Measurements from ENCODE around the gene RARS2. TPM values are rescaled to one million over a fixed set of nuclear protein-coding genes. Genes with fewer than 3 reads are reported as not detected.

The RARS2 gene
- total and polyA plus RNA-seq, 2 experiments from 2014 or later: 31.8 to 38.5 TPM

- Mint-ChIP-seq H3K4me1 (peaks cover 16% of the 10 kb centered on the region), H3K27me3 (ENCODE audit: insufficient read depth, low read depth, poor library complexity) (no peaks in the 10 kb centered on the region), H3K36me3 (ENCODE audit: low read depth) (peaks cover 25% of the 10 kb centered on the region), H3K27ac (no peak overlapping the region), H3K9me3 (peaks cover 14% of the 10 kb centered on the region), H3K4me3 (no peak overlapping the region)
- ATAC-seq (no peak), DNase-seq (ENCODE audit: low spot score) (no peak)
- Histone ChIP-seq H3K4me1 (ENCODE audit: insufficient read depth) (no peaks in the 10 kb centered on the region), H4K20me1 (replicated peaks; ENCODE audit: insufficient read depth) (no peaks in the 10 kb centered on the region), H3K36me3 (ENCODE audit: insufficient read depth) (no peaks in the 10 kb centered on the region), H2AFZ (no peak overlapping the region), H3K79me2 (replicated peaks; ENCODE audit: insufficient read depth) (no peaks in the 10 kb centered on the region), H3K4me2 (no peak overlapping the region), H3K27ac (ENCODE audit: low read depth) (no peak overlapping the region), H3F3A (replicated peaks; ENCODE audit: low read depth) (no peaks in the 10 kb centered on the region), H3K4me3 (no peak overlapping the region), H3K9me2 (ENCODE audit: insufficient read depth) (no peaks in the 10 kb centered on the region), H3K27me3 (ENCODE audit: insufficient read depth) (no peaks in the 10 kb centered on the region)
- TF ChIP-seq EZH2phosphoT487 (IDR thresholded peaks at IDR 0.05; ENCODE audit: unreplicated experiment) (no peak), ZNF114 (CRISPR knock-in tag; IDR thresholded peaks at IDR 0.05) (no peak), EZH2 (IDR thresholded peaks at IDR 0.05; ENCODE audit: low read depth, unreplicated experiment) (no peak), POLR2AphosphoS5 (IDR thresholded peaks at IDR 0.05; ENCODE audit: low read depth) (no peak), ETS1 (IDR thresholded peaks at IDR 0.05) (no peak), STAT1 (IDR thresholded peaks at IDR 0.05; ENCODE audit: unreplicated experiment) (no peak), ZNF331 (CRISPR knock-in tag; IDR thresholded peaks at IDR 0.05; ENCODE audit: low read depth) (no peak), CREB1 (CRISPR knock-in tag; IDR thresholded peaks at IDR 0.05; ENCODE audit: low read depth) (no peak), NANOG (IDR thresholded peaks at IDR 0.05; ENCODE audit: borderline replicate concordance) (no peak), JUNB (IDR thresholded peaks at IDR 0.05; ENCODE audit: unreplicated experiment) (no peak)
- TF ChIP-seq, protein P1, sequence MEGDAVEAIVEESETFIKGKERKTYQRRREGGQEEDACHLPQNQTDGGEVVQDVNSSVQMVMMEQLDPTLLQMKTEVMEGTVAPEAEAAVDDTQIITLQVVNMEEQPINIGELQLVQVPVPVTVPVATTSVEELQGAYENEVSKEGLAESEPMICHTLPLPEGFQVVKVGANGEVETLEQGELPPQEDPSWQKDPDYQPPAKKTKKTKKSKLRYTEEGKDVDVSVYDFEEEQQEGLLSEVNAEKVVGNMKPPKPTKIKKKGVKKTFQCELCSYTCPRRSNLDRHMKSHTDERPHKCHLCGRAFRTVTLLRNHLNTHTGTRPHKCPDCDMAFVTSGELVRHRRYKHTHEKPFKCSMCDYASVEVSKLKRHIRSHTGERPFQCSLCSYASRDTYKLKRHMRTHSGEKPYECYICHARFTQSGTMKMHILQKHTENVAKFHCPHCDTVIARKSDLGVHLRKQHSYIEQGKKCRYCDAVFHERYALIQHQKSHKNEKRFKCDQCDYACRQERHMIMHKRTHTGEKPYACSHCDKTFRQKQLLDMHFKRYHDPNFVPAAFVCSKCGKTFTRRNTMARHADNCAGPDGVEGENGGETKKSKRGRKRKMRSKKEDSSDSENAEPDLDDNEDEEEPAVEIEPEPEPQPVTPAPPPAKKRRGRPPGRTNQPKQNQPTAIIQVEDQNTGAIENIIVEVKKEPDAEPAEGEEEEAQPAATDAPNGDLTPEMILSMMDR (conservative IDR thresholded peaks at IDR 0.05; ENCODE audit: low read depth in 2 of 2): no peak
- TF ChIP-seq, protein P2, sequence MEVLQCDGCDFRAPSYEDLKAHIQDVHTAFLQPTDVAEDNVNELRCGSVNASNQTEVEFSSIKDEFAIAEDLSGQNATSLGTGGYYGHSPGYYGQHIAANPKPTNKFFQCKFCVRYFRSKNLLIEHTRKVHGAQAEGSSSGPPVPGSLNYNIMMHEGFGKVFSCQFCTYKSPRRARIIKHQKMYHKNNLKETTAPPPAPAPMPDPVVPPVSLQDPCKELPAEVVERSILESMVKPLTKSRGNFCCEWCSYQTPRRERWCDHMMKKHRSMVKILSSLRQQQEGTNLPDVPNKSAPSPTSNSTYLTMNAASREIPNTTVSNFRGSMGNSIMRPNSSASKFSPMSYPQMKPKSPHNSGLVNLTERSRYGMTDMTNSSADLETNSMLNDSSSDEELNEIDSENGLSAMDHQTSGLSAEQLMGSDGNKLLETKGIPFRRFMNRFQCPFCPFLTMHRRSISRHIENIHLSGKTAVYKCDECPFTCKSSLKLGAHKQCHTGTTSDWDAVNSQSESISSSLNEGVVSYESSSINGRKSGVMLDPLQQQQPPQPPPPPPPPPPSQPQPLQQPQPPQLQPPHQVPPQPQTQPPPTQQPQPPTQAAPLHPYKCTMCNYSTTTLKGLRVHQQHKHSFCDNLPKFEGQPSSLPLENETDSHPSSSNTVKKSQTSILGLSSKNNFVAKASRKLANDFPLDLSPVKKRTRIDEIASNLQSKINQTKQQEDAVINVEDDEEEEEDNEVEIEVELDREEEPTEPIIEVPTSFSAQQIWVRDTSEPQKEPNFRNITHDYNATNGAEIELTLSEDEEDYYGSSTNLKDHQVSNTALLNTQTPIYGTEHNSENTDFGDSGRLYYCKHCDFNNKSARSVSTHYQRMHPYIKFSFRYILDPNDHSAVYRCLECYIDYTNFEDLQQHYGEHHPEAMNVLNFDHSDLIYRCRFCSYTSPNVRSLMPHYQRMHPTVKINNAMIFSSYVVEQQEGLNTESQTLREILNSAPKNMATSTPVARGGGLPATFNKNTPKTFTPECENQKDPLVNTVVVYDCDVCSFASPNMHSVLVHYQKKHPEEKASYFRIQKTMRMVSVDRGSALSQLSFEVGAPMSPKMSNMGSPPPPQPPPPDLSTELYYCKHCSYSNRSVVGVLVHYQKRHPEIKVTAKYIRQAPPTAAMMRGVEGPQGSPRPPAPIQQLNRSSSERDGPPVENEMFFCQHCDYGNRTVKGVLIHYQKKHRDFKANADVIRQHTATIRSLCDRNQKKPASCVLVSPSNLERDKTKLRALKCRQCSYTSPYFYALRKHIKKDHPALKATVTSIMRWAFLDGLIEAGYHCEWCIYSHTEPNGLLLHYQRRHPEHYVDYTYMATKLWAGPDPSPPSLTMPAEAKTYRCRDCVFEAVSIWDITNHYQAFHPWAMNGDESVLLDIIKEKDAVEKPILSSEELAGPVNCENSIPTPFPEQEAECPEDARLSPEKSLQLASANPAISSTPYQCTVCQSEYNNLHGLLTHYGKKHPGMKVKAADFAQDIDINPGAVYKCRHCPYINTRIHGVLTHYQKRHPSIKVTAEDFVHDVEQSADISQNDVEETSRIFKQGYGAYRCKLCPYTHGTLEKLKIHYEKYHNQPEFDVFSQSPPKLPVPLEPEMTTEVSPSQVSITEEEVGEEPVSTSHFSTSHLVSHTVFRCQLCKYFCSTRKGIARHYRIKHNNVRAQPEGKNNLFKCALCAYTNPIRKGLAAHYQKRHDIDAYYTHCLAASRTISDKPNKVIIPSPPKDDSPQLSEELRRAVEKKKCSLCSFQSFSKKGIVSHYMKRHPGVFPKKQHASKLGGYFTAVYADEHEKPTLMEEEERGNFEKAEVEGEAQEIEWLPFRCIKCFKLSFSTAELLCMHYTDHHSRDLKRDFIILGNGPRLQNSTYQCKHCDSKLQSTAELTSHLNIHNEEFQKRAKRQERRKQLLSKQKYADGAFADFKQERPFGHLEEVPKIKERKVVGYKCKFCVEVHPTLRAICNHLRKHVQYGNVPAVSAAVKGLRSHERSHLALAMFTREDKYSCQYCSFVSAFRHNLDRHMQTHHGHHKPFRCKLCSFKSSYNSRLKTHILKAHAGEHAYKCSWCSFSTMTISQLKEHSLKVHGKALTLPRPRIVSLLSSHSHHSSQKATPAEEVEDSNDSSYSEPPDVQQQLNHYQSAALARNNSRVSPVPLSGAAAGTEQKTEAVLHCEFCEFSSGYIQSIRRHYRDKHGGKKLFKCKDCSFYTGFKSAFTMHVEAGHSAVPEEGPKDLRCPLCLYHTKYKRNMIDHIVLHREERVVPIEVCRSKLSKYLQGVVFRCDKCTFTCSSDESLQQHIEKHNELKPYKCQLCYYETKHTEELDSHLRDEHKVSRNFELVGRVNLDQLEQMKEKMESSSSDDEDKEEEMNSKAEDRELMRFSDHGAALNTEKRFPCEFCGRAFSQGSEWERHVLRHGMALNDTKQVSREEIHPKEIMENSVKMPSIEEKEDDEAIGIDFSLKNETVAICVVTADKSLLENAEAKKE (CRISPR knock-in tag; IDR thresholded peaks at IDR 0.05): no peak
- TF ChIP-seq, protein P3, sequence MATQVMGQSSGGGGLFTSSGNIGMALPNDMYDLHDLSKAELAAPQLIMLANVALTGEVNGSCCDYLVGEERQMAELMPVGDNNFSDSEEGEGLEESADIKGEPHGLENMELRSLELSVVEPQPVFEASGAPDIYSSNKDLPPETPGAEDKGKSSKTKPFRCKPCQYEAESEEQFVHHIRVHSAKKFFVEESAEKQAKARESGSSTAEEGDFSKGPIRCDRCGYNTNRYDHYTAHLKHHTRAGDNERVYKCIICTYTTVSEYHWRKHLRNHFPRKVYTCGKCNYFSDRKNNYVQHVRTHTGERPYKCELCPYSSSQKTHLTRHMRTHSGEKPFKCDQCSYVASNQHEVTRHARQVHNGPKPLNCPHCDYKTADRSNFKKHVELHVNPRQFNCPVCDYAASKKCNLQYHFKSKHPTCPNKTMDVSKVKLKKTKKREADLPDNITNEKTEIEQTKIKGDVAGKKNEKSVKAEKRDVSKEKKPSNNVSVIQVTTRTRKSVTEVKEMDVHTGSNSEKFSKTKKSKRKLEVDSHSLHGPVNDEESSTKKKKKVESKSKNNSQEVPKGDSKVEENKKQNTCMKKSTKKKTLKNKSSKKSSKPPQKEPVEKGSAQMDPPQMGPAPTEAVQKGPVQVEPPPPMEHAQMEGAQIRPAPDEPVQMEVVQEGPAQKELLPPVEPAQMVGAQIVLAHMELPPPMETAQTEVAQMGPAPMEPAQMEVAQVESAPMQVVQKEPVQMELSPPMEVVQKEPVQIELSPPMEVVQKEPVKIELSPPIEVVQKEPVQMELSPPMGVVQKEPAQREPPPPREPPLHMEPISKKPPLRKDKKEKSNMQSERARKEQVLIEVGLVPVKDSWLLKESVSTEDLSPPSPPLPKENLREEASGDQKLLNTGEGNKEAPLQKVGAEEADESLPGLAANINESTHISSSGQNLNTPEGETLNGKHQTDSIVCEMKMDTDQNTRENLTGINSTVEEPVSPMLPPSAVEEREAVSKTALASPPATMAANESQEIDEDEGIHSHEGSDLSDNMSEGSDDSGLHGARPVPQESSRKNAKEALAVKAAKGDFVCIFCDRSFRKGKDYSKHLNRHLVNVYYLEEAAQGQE (IDR thresholded peaks at IDR 0.05; ENCODE audit: unreplicated experiment): no peak
These were observed 102.2 kb downstream of the RARS2 start for GRCh38 chr6:87487555-87487954.
